NCI-H2196 treated with DMSO at 0.1 percent for 48 hours (cell line): ENCODE results near the gene ATXN7L1.
A peak's percentile ranks its signal among the peaks of the same experiment; 100 is the strongest.

Experiments
- DNase-seq: peaks from one replicate; lab custom pipeline; 2025; ENCODE audit not compliant: unreplicated experiment; lab: John Stamatoyannopoulos, UW

Gene ATXN7L1

DNA sequence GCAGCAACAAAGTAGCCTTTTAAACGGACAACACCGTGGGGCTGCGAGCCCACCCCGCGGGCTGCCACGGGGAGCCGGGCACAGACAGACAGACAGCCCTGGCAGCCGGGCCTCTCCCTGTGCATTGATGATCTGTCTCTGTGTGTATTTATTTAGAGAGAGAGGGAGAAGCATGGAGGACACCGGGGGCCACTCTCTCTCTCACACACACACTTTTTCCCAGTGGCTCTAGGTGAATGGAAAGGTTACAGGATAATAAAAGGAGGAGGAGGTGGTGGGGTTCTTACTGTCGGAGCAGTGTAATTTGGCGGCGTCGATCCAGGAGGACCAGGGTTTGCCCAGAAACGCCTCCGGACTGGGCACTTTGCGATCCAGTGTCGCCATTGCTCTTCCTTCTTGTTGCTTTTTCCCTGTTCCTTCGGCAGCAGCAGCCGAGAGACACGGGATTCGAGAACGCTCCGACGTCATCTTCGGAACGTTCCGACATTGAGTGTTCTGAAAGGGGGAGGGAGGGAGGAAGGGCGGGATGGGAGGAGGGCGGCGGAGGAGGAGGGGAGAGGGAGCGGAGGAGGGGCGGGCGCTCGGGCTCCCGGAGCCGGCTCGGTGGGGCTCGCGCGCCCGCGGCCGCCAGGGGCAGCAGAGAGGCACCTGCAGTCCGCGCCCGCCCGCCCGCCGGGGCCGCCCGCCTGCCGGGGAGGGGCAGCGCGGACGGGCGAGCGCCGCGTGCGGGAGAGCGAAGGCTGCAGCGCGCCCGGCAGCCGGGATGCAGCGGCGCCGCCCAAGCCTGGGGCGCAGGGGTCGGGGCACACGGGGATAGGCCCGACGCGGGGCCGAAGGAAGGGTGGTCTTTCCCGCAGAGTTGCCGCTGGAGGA lies at the start of gene ATXN7L1:
Gene ATXN7L1 (minus strand): TSS at position 509 of the 873 bp plus-strand sequence. CDS start 41 bp downstream, at position 468.
- peak; percentile 83 for DNase-seq

DNA sequence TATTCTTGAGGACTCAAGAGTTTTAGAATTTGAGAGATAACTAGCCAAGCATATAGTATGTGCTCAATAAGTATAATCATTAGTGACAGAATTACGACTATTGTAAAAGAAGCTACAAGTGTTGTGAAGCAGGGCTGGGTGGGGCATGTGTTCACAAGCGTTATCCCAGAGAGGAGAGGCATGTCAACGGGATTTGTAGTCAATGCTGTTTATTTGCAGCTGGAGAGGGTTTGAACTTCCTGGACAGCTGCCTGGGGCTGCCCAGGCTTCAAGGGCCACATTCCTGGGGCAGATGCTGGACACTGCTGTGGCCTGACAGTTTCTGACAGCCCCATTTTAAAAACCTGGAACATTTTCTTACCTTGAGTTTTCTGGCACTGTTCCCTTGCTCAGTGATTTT lies 49.7 kb upstream of the ATXN7L1 start:
- no peak for DNase-seq

DNA sequence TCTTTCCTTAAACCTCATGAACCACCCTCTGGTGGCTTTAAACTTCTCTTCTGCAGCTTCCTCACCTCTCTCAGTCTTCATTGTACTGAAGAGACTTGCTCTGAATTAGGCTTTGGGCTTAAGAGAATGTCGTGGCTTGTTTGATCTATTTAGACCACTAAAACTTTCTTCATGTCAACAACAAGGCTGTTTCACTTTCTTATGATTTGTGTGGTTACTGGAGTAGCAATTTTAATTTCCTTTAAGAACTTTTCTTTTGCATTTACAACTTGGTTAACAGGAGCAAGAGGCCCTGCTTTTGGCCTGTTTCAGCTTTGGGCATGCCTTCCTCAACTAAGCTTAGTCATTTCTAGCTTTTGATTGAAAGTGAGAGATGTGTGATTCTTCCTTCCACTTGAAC lies 48.5 kb upstream of the ATXN7L1 start:
- no peak for DNase-seq

- no peak for DNase-seq
Observed at GRCh38 chr7:105920766-105921165, 44.4 kb upstream of the ATXN7L1 start.

DNA sequence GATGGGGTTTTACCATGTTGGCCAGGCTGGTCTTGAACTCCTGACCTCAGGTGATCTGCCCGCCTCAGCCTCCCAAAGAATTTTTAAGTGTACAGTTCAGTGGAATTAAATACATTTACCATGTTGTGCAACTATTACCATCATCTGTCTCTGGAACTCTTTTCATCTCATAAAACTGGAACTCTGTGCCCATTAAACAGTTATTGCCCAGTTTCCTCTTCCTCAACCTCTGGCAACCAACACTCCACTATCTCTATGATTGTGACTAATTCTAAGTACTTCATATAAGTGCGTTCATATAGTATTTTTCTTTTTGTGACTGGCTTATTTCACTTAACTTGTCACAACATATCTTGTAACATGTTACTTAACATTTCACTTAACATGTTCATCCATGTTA lies 41.3 kb upstream of the ATXN7L1 start:
- DNase-seq, result no peak

- DNase-seq, result no peak
Observed at GRCh38 chr7:105916603-105917002, 40.2 kb upstream of the ATXN7L1 start.

- DNase-seq, result no peak
Observed at GRCh38 chr7:105913947-105914346, 37.5 kb upstream of the ATXN7L1 start.

GRCh38 chr7:105911961-105912575 lies 35.7 kb upstream of the ATXN7L1 start:
- no peak for DNase-seq

DNA sequence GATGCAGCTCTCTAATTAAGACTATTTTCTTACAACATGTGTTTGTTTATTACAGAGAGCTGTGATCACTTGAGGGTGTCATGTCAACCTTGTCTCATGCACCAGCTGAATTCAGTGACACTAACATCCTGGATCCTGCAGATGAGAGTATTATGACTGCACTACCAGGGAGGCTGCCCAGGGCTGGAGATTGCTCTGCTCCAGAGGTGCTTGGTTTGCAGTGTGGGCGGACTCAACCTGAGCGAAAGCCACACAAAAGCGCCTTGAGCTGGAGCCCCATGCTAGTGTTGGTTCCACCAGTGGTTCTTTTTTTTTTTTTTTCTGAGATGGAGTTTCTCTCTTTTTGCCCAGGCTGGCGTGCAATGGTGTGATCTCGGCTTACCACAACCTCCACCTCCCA lies 33.8 kb upstream of the ATXN7L1 start:
- no peak for DNase-seq

GRCh38 chr7:105909742-105910141 lies 33.3 kb upstream of the ATXN7L1 start:
- no peak for DNase-seq

GRCh38 chr7:105907129-105907846 lies 30.9 kb upstream of the ATXN7L1 start:
- DNase-seq, result no peak

DNA sequence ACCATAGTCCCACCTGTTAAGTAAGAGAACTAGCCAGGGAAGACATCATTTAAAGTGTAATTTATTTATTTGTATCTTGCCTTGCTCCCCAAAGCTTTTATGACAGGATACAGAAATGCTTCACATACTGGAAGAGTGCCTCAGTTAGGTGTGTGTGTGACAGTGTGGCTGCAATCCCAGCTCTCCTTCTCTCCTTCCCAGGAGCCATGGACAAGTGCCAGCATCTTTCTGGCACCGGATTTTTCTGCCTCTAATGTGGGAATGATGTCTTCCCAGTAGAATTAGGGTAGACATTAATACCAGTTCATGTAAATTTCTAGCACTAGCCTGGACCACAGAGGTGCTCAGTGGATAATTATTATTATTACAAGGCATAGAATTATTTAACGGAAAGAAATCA lies 30.3 kb upstream of the ATXN7L1 start:
- DNase-seq, result no peak

DNA sequence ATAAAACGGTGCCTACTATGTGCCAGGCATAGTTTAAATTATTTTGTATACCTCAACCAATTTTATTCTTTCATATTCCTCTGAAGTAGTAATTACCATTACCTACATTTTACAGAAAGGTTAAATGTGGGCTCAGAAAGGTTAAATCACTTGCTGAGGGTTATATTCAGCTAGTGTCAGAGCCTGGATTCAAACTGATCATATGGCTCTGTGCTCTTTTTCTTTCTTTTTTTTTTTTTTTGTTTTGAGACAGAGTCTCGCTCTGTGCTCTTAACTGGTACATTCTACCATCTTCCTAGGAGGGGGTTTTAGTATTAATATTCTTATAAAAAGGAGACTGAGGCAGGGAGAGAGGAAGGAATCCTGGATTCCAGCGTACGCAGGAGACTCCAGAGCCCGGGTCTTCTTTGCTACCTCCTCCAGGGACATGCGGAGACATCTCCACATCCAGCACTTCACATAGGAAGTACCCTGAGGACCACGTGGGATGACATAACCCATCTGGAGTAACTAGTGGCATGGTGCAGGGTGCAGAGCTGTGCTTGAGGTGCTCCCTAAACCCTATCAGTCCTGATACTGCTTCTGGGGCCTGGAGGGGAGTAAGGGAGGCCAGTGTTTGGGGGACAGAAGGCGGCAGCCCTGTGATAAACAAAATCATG lies 29.6 kb upstream of the ATXN7L1 start:
- DNase-seq, result no peak

- DNase-seq, result no peak
Observed at GRCh38 chr7:105905209-105905909, 29.0 kb upstream of the ATXN7L1 start.

- DNase-seq, result no peak
Observed at GRCh38 chr7:105904064-105904463, 27.7 kb upstream of the ATXN7L1 start.

- no peak for DNase-seq
Observed at GRCh38 chr7:105902325-105902911, 26.0 kb upstream of the ATXN7L1 start.

DNA sequence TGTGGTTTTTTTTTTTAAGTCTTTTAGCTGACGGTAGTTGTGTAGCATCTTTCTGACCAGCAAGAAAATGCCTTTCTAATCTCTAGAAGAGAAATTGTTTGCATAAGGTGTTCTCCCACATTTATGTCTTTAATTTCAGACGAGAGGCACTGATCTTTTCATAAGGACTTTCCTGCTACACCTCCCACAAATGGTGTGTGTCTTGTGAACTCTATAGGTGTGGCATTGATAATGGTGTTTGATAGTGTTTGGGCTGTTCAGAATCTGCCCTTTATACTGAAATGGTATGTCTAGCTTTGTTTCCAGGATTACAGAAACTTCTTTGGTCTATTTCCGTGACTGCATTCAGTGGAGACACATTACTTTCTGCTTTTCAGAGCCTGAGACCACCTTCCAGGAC lies 21.6 kb upstream of the ATXN7L1 start:
- no peak for DNase-seq

DNA sequence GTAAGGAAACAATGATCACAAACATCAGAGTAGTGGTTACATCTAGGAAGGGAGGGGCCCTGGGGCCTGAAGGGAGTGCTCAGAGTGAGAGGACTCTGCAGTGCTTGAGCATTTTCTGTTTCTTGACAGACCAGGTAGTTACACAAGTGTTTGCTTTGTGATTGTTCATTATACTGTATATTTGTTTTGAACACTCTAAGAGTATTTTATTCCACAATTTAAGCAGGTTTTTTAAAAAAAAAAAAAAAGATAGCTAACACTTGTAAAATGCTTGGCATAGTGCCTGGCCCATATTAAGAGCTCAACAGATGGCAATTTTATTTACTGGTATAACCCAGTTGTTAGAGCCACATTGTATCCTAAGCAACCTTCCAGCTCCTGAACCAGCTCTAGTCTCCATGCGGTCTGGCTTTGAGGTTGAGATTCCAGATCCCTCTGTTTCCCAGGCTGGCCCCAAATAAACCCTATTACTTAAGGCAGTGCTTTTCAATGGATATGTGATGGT lies 20.1 kb upstream of the ATXN7L1 start:
- peak; percentile 91 for DNase-seq

DNA sequence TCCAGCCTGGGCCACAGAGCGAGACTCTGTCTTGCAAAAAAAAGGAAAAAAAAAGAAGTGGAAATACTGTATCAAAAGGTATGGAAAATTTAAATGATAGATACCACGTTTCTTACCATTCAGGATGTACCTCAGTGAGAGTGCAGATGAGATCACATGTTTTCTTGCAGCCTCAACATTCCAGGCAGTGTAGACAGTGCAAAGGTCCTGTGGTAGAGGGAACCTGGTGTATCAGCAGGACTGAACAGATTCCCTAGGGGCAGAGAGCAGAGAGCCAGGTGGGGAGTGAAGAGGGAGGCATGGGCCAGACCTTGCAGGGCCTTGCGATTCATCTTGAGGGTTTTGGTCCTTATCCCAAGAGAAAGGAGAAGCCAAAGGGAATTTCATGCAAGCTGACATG lies 17.7 kb upstream of the ATXN7L1 start:
- DNase-seq, result no peak

DNA sequence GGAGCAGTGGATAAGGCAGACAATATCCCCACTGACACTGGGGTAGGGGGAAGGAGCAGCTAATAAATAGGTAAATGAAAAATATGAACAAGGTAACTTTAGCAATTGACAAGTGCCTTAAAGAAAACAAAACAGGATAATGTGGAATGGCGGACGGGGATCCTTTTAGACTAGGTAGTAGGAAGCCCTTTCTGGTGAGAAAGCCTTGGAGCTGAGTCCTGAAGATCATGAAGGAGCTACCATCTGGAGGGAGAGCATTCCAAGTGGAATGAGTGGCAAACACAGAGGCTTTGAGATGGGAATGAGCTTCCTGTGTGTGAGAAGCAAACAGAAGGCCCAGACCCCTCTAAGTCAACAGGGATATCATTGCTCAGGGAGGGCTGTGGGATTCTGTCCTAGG lies 16.0 kb upstream of the ATXN7L1 start:
- DNase-seq, result no peak
